Fibroblast of skin of right biceps (primary cell): ENCODE data around the gene CCDC13.
"Not testable (repeated sequence)": the region's sequence is repeated elsewhere in the genome, so short reads cannot be mapped to it uniquely, and the experiment has no call there.

Experiments
- DNase-seq: peaks from one replicate; pipeline ENCODE4 v3.0.0-alpha.2; 2013

The CCDC13 gene

GRCh38 chr3:42772670-42773408, at the start of gene CCDC13:
CCDC13 (minus strand) TSS chr3:42773253; CDS start chr3:42758345, 14,908 bp downstream.
- DNase-seq: peak; percentile 91

GRCh38 chr3:42822828-42823227, 49.8 kb upstream of the CCDC13 start:
- DNase-seq: no peak

- DNase-seq: no peak
These were observed 47.6 kb upstream of the CCDC13 start for GRCh38 chr3:42820746-42821051.

GRCh38 chr3:42819351-42819965, 46.4 kb upstream of the CCDC13 start:
- no peak for DNase-seq

GRCh38 chr3:42815826-42816225, 42.8 kb upstream of the CCDC13 start:
- no peak for DNase-seq

GRCh38 chr3:42814914-42815507, 42.0 kb upstream of the CCDC13 start:
- DNase-seq: no peak

GRCh38 chr3:42814246-42814645, 41.2 kb upstream of the CCDC13 start:
- DNase-seq: no peak

- DNase-seq: not testable (repeated sequence)
These were observed 38.2 kb upstream of the CCDC13 start for GRCh38 chr3:42811118-42811883.

- DNase-seq: not testable (repeated sequence)
These were observed 37.7 kb upstream of the CCDC13 start for GRCh38 chr3:42810706-42811105.

GRCh38 chr3:42809202-42809601, 36.1 kb upstream of the CCDC13 start, which contains the start of gene ACKR2:
ACKR2 (plus strand) TSS chr3:42809445; CDS start chr3:42864503, 55,058 bp downstream.
- DNase-seq: no peak

- no peak for DNase-seq
These were observed 34.9 kb upstream of the CCDC13 start for GRCh38 chr3:42807929-42808328.

- DNase-seq: peak; percentile 1
These were observed 32.2 kb upstream of the CCDC13 start for GRCh38 chr3:42805141-42805821.

GRCh38 chr3:42804831-42805132, 31.7 kb upstream of the CCDC13 start:
- DNase-seq: no peak

- peak; percentile 95 for DNase-seq
These were observed 31.2 kb upstream of the CCDC13 start, which contains the start of gene HIGD1A for GRCh38 chr3:42804106-42804830. HIGD1A (minus strand) TSS chr3:42804490; CDS start chr3:42794253, 10,237 bp downstream.

- DNase-seq: peak; percentile 15
These were observed 30.5 kb upstream of the CCDC13 start for GRCh38 chr3:42803414-42804105.

- no peak for DNase-seq
These were observed 29.9 kb upstream of the CCDC13 start for GRCh38 chr3:42802876-42803413.

- DNase-seq: no peak
These were observed 28.7 kb upstream of the CCDC13 start for GRCh38 chr3:42801784-42802183.

GRCh38 chr3:42801048-42801620, 28.1 kb upstream of the CCDC13 start:
- DNase-seq: no peak

GRCh38 chr3:42800251-42800650, 27.2 kb upstream of the CCDC13 start:
- DNase-seq: no peak

- DNase-seq: no peak
These were observed 26.3 kb upstream of the CCDC13 start for GRCh38 chr3:42799376-42799775.

GRCh38 chr3:42796332-42796885, 23.4 kb upstream of the CCDC13 start:
- no peak for DNase-seq
